GM23248 (cell line): Measurements from ENCODE around the gene CCDC77.

Experiments used
- EZH2 ChIP-seq: fragments of 200-600 bp; sonication (generic); IDR thresholded peaks from 2 replicates; pipeline ENCODE4 v1.6.1; 2018; ENCODE audit warnings: antibody characterized with exemption, mild to moderate bottlenecking; ENCODE audit not compliant: insufficient read depth, poor library complexity, severe bottlenecking
- EZH2phosphoT487 ChIP-seq: fragments of 200-600 bp; sonication (generic); IDR thresholded peaks from 2 replicates; pipeline ENCODE4 v1.6.1; 2018; ENCODE audit warnings: antibody characterized with exemption, moderate library complexity, mild to moderate bottlenecking, low read depth; ENCODE audit not compliant: insufficient read depth

DNA sequence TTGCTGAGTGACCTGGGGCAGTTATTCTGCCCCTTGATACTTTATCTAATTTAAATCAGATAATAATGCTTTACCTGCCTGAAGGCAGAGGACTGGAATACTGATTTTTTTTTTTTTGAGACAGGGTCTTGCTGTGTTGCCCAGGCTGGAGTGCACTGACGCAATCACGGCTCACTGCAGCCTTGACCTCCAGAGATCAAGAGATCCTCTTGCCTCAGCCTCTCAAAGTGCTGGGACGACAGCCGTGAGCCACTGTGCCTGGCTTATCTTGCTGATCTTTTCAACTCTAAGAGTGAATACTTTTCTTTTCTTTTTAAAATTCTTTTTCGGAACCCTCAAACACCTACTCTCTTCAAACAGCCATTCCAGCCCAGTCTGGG, 57.6 kb downstream of the CCDC77 start:
- TF ChIP-seq EZH2 (peak; percentile 50), EZH2phosphoT487 (no peak)
